Tibial nerve (tissue), 4 donors: ENCODE data around the gene EFCAB13. TPM values are rescaled to one million over a fixed set of nuclear protein-coding genes. Genes with fewer than 3 reads are reported as not detected.

Experiments
- DNase-seq, 2 donors: peaks; one replicate each; pipeline ENCODE4 v3.0.0-alpha.2; 2019; ENCODE audit warnings: low spot score in 2 of 2
- H3K27ac ChIP-seq, 4 donors: fragments of 200-600 bp; sonication (generic) in 3 of 4; one replicate each; pipeline ENCODE4 v1.5.1; 2017 to 2019; ENCODE audit warnings: mild to moderate bottlenecking in 1 of 4
- H3K27me3 ChIP-seq, 2 donors: fragments of 200-600 bp; sonication (generic) in 1 of 2; one replicate each; pipeline versions ENCODE4 v1.5.1 to v1.6.0; 2017 to 2019
- H3K36me3 ChIP-seq, 3 donors: fragments of 200-600 bp; sonication (generic); one replicate each; pipeline ENCODE4 v1.5.1; 2018 to 2019
- H3K4me1 ChIP-seq, 4 donors: fragments of 200-600 bp; sonication (generic) in 3 of 4; one replicate each; pipeline ENCODE4 v1.5.1; 2017 to 2019
- H3K4me3 ChIP-seq, 4 donors: fragments of 200-600 bp; sonication (generic) in 3 of 4; one replicate each; pipeline ENCODE4 v1.5.1; 2017 to 2019; ENCODE audit warnings: mild to moderate bottlenecking in 1 of 4, moderate library complexity in 1 of 4
- H3K9me3 ChIP-seq, 4 donors: fragments of 200-600 bp; sonication (generic) in 3 of 4; one replicate each; pipeline ENCODE4 v1.5.1; 2017 to 2019
- CTCF ChIP-seq, 5 experiments: fragments of 200-600 bp in 3 of 5; fragments of 450-650 bp in 2 of 5; sonication (generic) in 3 of 5; IDR thresholded peaks; one replicate each; pipeline ENCODE4 v1.5.1; 2016 to 2019; ENCODE audit warnings: antibody characterized with exemption in 5 of 5, mild to moderate bottlenecking in 3 of 5, moderate library complexity in 2 of 5
- EP300 ChIP-seq, 2 donors: sonication (generic); formaldehyde crosslinking; IDR thresholded peaks; one replicate each; pipeline ENCODE4 v1.6.1; 2017; ENCODE audit warnings: antibody characterized with exemption in 2 of 2, mild to moderate bottlenecking in 1 of 2
- POLR2A ChIP-seq, 2 donors: fragments of 450-650 bp; IDR thresholded peaks; one replicate each; pipeline ENCODE4 v1.6.1; 2017; ENCODE audit warnings: antibody characterized with exemption in 2 of 2, mild to moderate bottlenecking in 2 of 2, moderate library complexity in 2 of 2
- WGBS, 2 donors: methylation state at CpG; one replicate each; pipeline ENCODE4 v1.1.5; 2018; 5-methylcytosine and 5-hydroxymethylcytosine counted together
- total RNA-seq, 4 donors: library from RNA; depleted of rRNA; stranded (reverse); fragments of >200 nt; gene quantifications; one replicate each; pipeline ENCODE4 v1.1.0, GENCODE V29; 2016

The EFCAB13 gene
- total RNA-seq, 4 donors from 2014 or later = 6.5 to 15.1 (median 10.2) TPM

DNA sequence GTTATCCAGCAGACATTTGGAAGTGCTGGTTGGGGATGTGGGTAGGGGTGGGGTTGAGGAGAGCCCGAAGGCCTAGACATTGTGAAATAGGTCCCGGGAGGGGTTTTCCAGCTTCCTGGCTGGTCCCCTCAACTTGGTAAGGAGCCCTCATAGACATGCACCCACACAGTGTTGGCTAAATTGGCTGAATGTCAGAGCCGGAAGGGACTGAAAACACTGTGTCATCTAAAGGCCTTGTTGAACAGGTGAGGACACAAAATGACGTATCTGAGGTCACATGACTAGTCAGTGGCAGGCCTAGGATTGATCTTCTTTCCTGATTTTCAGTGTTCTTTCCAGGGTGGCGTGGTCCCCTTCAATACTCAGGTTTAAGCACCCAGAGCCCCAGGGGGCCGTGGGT, 42.5 kb upstream of the EFCAB13 start:
- 87 to 93% methylated on average over 6 of the region's 6 CpGs for WGBS, 2 donors
- DNase-seq = no peak
- H3K27ac ChIP-seq = peak overlapping the region in 2 of 4 donors; percentile 89

DNA sequence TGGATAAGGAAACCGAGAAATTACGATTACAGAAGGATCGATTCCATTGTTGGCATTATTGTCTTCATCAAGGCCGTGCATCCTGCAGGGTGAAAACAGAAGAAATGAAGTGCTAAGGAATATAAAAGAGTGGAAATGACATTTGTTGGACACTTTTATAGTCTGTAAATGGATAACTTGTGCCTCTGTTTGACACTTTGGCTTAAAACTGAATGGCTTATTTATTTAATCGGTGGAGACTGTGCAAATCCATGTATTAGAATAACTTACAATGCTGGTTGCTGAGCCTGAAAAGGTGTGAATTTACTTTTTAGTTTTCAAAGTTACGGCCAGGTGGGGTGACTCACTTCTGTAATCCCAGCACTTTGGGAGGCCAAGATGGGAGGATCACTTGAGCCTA, 38.8 kb upstream of the EFCAB13 start:
- TF ChIP-seq POLR2A (IDR thresholded peaks at IDR 0.05) = no peak
- Histone ChIP-seq H3K27me3 (no peaks in the 10 kb centered on the region), H3K9me3 (no peaks in the 10 kb centered on the region), H3K4me1 (peaks cover 0 to 22% (median 9%) of the 10 kb centered on the region in 4 donors), H3K27ac (no peak overlapping the region), H3K36me3 (peaks cover 0 to 24% (median 0%) of the 10 kb centered on the region in 3 donors), H3K4me3 (no peak overlapping the region)
- WGBS, 2 donors = 91 to 94% methylated on average over 6 of the region's 6 CpGs
- DNase-seq = no peak

More for the DNA sequence above, 42.5 kb upstream of the EFCAB13 start:
- Histone ChIP-seq H3K36me3 (peaks cover 0 to 8% (median 0%) of the 10 kb centered on the region in 3 donors), H3K4me1 (peaks cover 0 to 54% (median 36%) of the 10 kb centered on the region in 4 donors), H3K9me3 (no peaks in the 10 kb centered on the region), H3K4me3 (no peak overlapping the region), H3K27me3 (no peaks in the 10 kb centered on the region)
- TF ChIP-seq CTCF (IDR thresholded peaks at IDR 0.05) = no peak
- no peak for TF ChIP-seq POLR2A (IDR thresholded peaks at IDR 0.05)
- no peak for TF ChIP-seq EP300 (IDR thresholded peaks at IDR 0.05)

- no peak overlapping the region for H3K4me3 ChIP-seq
- WGBS, 2 donors = 83 to 85% methylated on average over 6 of the region's 6 CpGs
- no peaks in the 10 kb centered on the region for H3K27me3 ChIP-seq
- H3K4me1 ChIP-seq = peaks cover 0 to 9% (median under 1%) of the 10 kb centered on the region in 4 donors
- H3K9me3 ChIP-seq = no peaks in the 10 kb centered on the region
- TF ChIP-seq POLR2A (IDR thresholded peaks at IDR 0.05) = no peak
- no peak for TF ChIP-seq CTCF (IDR thresholded peaks at IDR 0.05)
- TF ChIP-seq EP300 (IDR thresholded peaks at IDR 0.05) = no peak
- no peak for DNase-seq
- peak overlapping the region in 1 of 4 donors; percentile 63 for H3K27ac ChIP-seq
- H3K36me3 ChIP-seq = peaks cover 0 to 33% (median 0%) of the 10 kb centered on the region in 3 donors
These were observed 37.4 kb upstream of the EFCAB13 start for GRCh38 chr17:47286198-47286914.

- H3K4me1 ChIP-seq = peaks cover 0 to 7% (median 0%) of the 10 kb centered on the region in 4 donors
- TF ChIP-seq CTCF (IDR thresholded peaks at IDR 0.05) = no peak
- TF ChIP-seq POLR2A (IDR thresholded peaks at IDR 0.05) = no peak
- no peak for TF ChIP-seq EP300 (IDR thresholded peaks at IDR 0.05)
- H3K36me3 ChIP-seq = peaks cover 0 to 36% (median 0%) of the 10 kb centered on the region in 3 donors
- WGBS, 2 donors = 90 to 91% methylated on average over 4 of the region's 4 CpGs
- no peak overlapping the region for H3K4me3 ChIP-seq
- DNase-seq = no peak
- H3K9me3 ChIP-seq = no peaks in the 10 kb centered on the region
- no peaks in the 10 kb centered on the region for H3K27me3 ChIP-seq
- peak overlapping the region in 1 of 4 donors; percentile 63 for H3K27ac ChIP-seq
These were observed 36.7 kb upstream of the EFCAB13 start for GRCh38 chr17:47287068-47287467.

DNA sequence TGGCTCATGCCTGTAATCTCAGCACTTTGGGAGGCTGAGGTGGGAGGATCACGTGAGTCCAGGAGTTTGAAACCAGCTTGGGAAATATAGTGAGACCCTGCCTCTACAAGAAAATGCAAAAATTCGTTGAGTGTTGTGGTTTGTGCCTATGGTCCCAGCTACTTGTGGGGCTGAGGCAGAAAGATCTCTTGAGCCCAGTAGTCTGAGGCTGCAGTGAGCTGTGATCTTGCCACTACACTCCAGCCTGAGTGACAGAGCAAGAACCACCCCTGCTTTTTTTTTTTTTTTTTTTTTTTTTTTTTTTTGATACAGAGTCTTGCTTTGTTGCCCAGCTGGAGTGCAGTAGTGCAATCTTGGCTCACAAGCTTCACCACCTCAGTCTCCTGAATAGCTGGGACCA, 36.1 kb upstream of the EFCAB13 start:
- H3K27me3 ChIP-seq = no peaks in the 10 kb centered on the region

More for the DNA sequence above, 36.1 kb upstream of the EFCAB13 start:
- H3K27ac ChIP-seq = no peak overlapping the region
- WGBS, 2 donors = 68 to 90% methylated on average over 2 of the region's 2 CpGs
- no peak overlapping the region for H3K4me3 ChIP-seq
- peaks cover 0 to 42% (median 0%) of the 10 kb centered on the region in 3 donors for H3K36me3 ChIP-seq
- no peaks in the 10 kb centered on the region for H3K9me3 ChIP-seq
- TF ChIP-seq CTCF (IDR thresholded peaks at IDR 0.05) (no peak), EP300 (IDR thresholded peaks at IDR 0.05) (no peak), POLR2A (IDR thresholded peaks at IDR 0.05) (no peak)
- H3K4me1 ChIP-seq = peaks cover 0 to 7% (median 0%) of the 10 kb centered on the region in 4 donors
- DNase-seq = no peak
